Measurements from ENCODE around the gene SLC15A3.

GRCh38 chr11:60984149-60984548 lies 32.2 kb upstream of the SLC15A3 start:
- TF ChIP-seq POLR2A (IDR thresholded peaks at IDR 0.05) (no peak), CTCF (IDR thresholded peaks at IDR 0.05) (no peak)
